Activated CD4-positive, alpha-beta T cell treated with anti-CD3 and anti-CD28 coated beads for 48 hours (primary cell): ENCODE measurements around the gene DAZAP2.
A peak's percentile ranks its signal among the peaks of the same experiment; 100 is the strongest.

Experiments used
- DNase-seq: peaks from one replicate; pipeline ENCODE4 v3.0.0-alpha.2; 2020

DAZAP2 gene, protein sequence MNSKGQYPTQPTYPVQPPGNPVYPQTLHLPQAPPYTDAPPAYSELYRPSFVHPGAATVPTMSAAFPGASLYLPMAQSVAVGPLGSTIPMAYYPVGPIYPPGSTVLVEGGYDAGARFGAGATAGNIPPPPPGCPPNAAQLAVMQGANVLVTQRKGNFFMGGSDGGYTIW

GRCh38 chr12:51238510-51239334 is at the start of gene DAZAP2:
Gene DAZAP2 (plus strand): TSS chr12:51238826. CDS start chr12:51238908, 82 bp downstream.
- DNase-seq = peak; percentile 97

- no peak for DNase-seq
These were observed 48.8 kb upstream of the DAZAP2 start for GRCh38 chr12:51189790-51190355.

- no peak for DNase-seq
These were observed 47.8 kb upstream of the DAZAP2 start for GRCh38 chr12:51190820-51191219.

- no peak for DNase-seq
These were observed 46.9 kb upstream of the DAZAP2 start for GRCh38 chr12:51191516-51192283.

DNA sequence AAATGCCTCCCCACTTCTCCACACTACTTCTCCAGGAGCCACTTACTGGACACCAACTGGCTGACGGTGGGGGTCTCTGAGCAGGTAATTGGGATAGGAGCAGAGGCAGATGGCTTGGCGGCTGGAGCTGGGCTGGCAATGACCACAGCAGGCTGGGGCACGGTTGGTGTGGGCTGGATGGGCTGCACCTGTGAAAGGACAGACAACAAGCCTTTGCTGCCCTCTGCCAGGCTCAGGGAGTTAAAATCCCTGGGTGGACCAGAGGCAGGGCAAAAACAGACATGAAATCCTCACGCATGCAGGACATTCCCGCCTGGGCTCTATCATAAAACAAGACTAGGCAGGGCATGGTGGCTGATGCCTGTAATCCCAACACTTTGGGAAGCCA is 46.3 kb upstream of the DAZAP2 start:
- DNase-seq = no peak

- DNase-seq = no peak
These were observed 42.8 kb upstream of the DAZAP2 start for GRCh38 chr12:51195841-51196240.

DNA sequence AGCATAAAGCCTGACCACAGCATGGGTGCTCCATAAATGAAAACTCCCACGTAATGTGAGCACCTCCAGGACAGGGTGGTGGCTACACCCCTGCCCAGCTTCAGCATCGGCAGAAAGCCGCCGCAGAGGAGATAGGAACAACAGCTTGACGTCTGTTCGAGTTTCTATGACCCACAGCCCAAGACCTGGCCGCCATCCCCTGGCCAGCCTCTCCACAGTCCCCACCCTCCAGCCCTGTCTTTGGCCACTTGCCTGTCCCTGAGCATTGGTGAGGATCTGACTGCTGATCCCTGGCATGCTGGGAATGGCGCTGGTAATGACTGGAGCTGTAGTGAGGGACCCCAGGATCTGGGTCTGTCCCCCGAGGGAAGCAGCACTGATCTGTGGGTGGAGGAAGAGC is 42.1 kb upstream of the DAZAP2 start:
- no peak for DNase-seq

DNA sequence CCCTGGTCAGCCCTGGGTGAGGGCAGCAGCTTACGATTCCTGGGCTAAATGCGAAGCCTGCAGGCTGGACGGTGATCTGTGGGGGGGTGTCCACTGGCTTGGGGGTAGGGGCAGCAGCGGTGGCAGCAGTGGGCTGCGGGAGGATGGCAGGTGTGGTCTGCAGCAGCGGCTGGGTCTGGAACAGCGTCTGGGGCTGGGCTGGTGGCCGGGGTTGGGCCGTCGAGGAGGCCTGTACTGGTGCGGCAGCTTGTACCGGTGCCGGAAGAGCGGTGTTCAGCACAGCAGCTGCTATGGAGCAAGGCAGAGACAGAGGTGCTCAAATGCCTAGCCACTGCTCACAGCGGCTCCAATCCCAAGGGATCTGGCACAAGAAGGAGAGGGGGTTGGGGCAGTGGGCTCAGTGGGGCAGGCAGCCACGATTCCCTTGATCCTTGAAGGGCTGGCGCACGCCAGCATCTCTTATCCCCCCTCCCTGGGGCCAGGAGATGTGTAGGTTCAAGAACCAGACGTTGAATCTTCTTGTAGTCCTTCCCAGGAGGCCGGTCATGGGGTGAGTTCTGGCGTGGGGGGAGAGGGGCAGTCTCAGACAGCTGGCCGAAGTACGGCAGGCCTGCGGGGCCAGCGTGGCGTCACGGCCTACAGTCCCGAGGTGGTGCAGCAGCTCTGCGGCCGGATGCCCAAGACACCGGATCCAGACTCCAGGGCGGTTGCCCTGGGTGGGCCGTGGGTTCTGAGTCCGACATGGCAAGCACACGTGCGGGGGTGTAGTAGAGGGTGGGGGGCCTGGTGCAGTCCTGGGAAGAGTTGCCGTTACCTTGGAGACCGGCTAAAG is 40.7 kb upstream of the DAZAP2 start:
- no peak for DNase-seq

GRCh38 chr12:51198568-51199365 is 39.9 kb upstream of the DAZAP2 start:
- no peak for DNase-seq

- no peak for DNase-seq
These were observed 39.2 kb upstream of the DAZAP2 start for GRCh38 chr12:51199366-51199945.

DNA sequence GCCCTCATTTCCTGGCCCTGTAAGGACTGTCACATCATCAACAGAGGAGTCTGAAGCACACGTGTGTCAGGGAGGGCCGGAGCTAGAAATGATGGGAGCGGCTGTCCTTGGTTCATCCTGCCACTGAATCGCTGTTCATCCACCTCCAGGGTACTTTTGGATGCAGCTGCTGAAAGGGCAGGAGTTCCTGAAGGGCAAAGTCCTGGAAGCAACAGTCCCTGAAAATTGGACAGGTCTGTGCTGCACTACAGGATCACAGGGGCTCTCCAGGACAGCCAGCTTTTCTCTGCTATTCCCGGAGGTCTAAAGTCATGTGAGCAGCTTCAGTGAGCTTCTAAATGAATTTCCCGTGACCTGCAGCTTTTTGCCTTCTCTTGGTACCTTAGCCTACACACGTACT is 38.5 kb upstream of the DAZAP2 start:
- no peak for DNase-seq

DNA sequence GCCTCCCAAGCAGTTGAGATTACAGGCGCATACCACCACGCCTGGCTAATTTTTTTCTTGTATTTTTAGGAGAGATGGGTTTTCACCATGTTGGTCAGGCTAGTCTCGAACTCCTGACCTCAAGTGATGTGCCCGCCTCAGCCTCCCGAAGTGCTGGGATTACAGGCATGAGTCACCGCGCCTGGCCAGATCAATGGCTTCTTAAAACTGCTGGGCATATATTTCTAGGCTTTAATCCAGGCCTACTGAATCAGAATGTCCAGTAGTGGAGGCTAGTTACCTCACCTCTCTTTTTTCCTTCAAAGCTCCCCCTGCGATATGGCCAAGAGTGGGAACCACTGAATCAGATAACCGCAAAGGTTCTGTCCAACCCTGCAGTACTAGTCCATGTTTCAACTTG is 37.8 kb upstream of the DAZAP2 start:
- DNase-seq = no peak

- no peak for DNase-seq
These were observed 35.9 kb upstream of the DAZAP2 start for GRCh38 chr12:51202718-51203117.

DNA sequence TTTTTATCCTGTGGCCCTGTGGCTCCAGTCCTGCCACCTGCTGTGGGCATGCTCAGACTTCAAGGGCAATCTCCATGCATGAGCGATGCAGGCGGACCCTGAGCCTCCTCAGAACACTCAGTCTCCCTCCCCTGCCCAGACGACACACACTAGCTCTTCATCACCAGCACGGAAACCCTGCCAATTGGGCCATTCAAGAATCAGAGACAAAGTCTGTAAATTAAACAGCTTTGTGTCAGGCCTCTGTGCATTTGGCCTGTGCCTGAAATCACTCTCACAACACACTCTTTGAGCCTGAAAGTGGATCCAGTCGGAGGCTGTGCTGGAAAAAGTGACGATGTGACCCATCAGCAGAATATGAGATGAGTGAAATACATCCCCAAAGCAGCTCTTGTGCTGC is 33.3 kb upstream of the DAZAP2 start:
- DNase-seq = no peak

DNA sequence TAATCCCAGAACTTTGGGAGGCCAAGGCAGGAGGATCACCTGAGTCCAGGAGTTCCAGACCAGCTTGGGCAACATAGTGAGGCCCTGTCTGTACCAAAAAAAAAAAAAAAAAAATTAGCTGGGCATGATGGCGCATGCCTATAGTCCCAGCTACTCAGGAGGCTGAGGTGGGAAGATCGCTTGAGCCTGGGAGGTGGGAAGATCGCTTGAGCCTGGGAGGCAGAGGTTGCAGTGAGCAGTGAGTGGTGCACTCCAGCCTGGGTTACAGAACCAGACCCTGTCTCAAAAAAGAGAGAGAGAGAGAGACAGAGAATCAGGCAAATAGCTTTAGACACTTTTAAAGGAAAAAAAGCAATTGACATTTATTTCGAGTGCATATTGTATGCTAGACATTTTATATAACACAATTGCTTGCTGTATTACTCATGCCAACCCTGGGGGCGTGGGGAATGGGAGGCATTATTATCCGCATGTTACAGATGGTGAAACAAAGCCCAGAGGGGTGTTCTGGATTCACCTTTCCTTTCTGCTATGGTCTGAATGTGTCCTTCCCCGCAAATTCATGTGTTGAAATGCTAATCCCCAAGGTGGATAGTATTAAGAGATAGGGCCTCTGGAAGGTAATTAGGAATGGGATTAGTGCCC is 30.5 kb upstream of the DAZAP2 start:
- no peak for DNase-seq

GRCh38 chr12:51209259-51209658 is 29.4 kb upstream of the DAZAP2 start:
- DNase-seq = no peak

- no peak for DNase-seq
These were observed 27.8 kb upstream of the DAZAP2 start for GRCh38 chr12:51210690-51211395.

DNA sequence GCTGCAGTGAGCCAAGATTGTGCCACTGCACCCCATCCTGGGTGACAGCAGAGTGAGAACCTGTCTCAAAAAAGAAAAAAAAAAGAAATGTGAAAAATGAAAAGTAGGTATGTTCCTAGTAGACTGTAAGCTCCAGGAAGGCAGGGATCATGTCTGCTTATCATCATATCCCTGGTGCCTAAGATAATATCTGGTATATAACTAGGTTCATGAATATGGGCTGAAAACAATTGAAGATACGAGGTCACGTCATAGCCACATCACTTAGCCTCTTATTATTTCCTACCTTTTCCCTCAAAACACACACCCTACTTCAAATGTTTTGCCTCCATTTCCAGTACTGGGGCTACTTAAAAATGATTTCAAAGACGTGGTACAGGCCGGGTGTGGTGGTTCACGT is 23.7 kb upstream of the DAZAP2 start:
- DNase-seq = no peak

DNA sequence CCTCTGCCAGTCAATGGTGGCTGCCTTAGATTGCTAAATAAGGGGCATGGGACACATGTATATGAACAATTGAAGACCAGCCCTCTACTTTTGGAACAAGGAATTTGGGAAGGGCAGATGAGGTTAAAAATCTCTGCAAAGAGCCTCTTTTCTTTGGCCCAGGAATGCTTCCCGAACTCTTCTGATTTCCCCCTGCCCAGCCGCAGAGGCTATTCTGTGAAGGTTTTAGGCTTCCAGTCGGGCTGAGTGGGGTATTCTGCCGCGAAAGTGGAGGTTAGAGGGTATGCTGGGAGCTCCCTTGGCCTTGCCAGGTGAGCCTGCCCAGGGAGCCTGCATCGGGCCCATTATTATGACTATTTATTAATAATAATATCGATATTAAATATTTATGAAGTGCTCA is 22.0 kb upstream of the DAZAP2 start:
- DNase-seq = no peak
